DMS53 (cell line): ENCODE measurements around the gene HOXB2.

ENCODE experiments used
- DNase-seq: peaks from one replicate; lab custom pipeline; 2025; lab: John Stamatoyannopoulos, UW

HOXB2 gene

GRCh38 chr17:48552466-48553189 is 7.7 kb upstream of the HOXB2 start:
- no peak for DNase-seq

GRCh38 chr17:48551596-48552465 is 6.9 kb upstream of the HOXB2 start:
- no peak for DNase-seq

- no peak for DNase-seq
Measured at GRCh38 chr17:48551214-48551555, 6.3 kb upstream of the HOXB2 start.

- DNase-seq, result no peak
Measured at GRCh38 chr17:48550502-48551213, 5.7 kb upstream of the HOXB2 start.

- no peak for DNase-seq
Measured at GRCh38 chr17:48549914-48550501, 5.1 kb upstream of the HOXB2 start.

GRCh38 chr17:48549281-48549630 is 4.3 kb upstream of the HOXB2 start:
- DNase-seq, result no peak

GRCh38 chr17:48548523-48549280 is 3.8 kb upstream of the HOXB2 start:
- no peak for DNase-seq

- no peak for DNase-seq
Measured at GRCh38 chr17:48547808-48548522, 3.1 kb upstream of the HOXB2 start.

- no peak for DNase-seq
Measured at GRCh38 chr17:48546924-48547807, 2.3 kb upstream of the HOXB2 start.

- DNase-seq, result no peak
Measured at GRCh38 chr17:48546137-48546923, 1.4 kb upstream of the HOXB2 start.

- no peak for DNase-seq
Measured at GRCh38 chr17:48545539-48545938, 630 bp upstream of the HOXB2 start.

- no peak for DNase-seq
Measured at GRCh38 chr17:48544349-48545021, 424 bp downstream of the HOXB2 start.

GRCh38 chr17:48543854-48544348 is 1.0 kb downstream of the HOXB2 start:
- DNase-seq, result no peak

GRCh38 chr17:48543107-48543853 is 1.6 kb downstream of the HOXB2 start:
- DNase-seq, result peak; percentile 50

- DNase-seq, result no peak
Measured at GRCh38 chr17:48542698-48543106, 2.2 kb downstream of the HOXB2 start.

GRCh38 chr17:48542114-48542656 is 2.7 kb downstream of the HOXB2 start:
- no peak for DNase-seq

- no peak for DNase-seq
Measured at GRCh38 chr17:48541577-48542113, 3.3 kb downstream of the HOXB2 start.
